A673 (cell line): Measurements from ENCODE around the gene RAB11FIP4.

Experiments
- CTCF ChIP-seq: fragments of 300-800, 200-600 bp; sonication (generic); conservative IDR thresholded peaks from 2 replicates; pipeline ENCODE4 v1.5.1; 2017; ENCODE audit warnings: low read depth, mild to moderate bottlenecking, antibody characterized with exemption, low read length, moderate library complexity, mixed read lengths
- EZH2 ChIP-seq: fragments of 200-600 bp; sonication (generic); IDR thresholded peaks from 2 replicates; pipeline ENCODE4 v1.6.1; 2017; ENCODE audit warnings: borderline replicate concordance, low read depth, mild to moderate bottlenecking, mixed read lengths, antibody characterized with exemption, low read length; ENCODE audit not compliant: poor library complexity, severe bottlenecking

GRCh38 chr17:31390748-31391495, 553 bp upstream of the RAB11FIP4 start:
- no peak for TF ChIP-seq CTCF
- no peak for TF ChIP-seq EZH2
